GM23338 (cell line): ENCODE measurements around the gene DAND5.

Experiments
- CREB1 ChIP-seq: fragments of 250-450 bp; sonication (Bioruptor Pico); IDR thresholded peaks from 2 replicates; pipeline ENCODE4 v1.5.0; 2020; ENCODE audit warnings: low read depth, mild to moderate bottlenecking, moderate library complexity
- EZH2 ChIP-seq: fragments of 200-600 bp; sonication (generic); IDR thresholded peaks from one replicate; pipeline ENCODE4 v1.8.0; 2017; ENCODE audit warnings: antibody characterized with exemption, mild to moderate bottlenecking, low read depth; ENCODE audit not compliant: unreplicated experiment
- EZH2phosphoT487 ChIP-seq: fragments of 200-600 bp; sonication (generic); IDR thresholded peaks from one replicate; pipeline ENCODE4 v1.8.1; 2018; ENCODE audit warnings: antibody characterized with exemption; ENCODE audit not compliant: unreplicated experiment
- JUNB ChIP-seq: IDR thresholded peaks from one replicate; pipeline ENCODE4 v1.6.1; 2016; ENCODE audit warnings: antibody characterized with exemption; ENCODE audit not compliant: unreplicated experiment
- POLR2AphosphoS5 ChIP-seq: IDR thresholded peaks from 2 replicates; pipeline ENCODE4 v1.6.1; 2016; ENCODE audit warnings: antibody characterized with exemption, low read depth
- STAT1 ChIP-seq: IDR thresholded peaks from one replicate; pipeline ENCODE4 v1.6.1; 2016; ENCODE audit warnings: antibody characterized with exemption; ENCODE audit not compliant: unreplicated experiment
- ZNF114 ChIP-seq: fragments of 250-450 bp; sonication (Bioruptor Pico); IDR thresholded peaks from 2 replicates; pipeline ENCODE4 v1.5.0; 2020; ENCODE audit warnings: mild to moderate bottlenecking, moderate library complexity
- TF ChIP-seq, protein P1 (sequence below), 2 experiments: fragments of 200-600 bp in 1 of 2; sonication (generic) in 1 of 2; conservative IDR thresholded peaks; 2 replicates each; pipeline versions ENCODE4 v1.5.1 to v1.6.1; 2016 to 2017; ENCODE audit warnings: antibody characterized with exemption in 2 of 2, low read depth in 2 of 2, mild to moderate bottlenecking in 2 of 2, moderate library complexity in 1 of 2
- TF ChIP-seq, protein P2 (sequence below): fragments of 250-450 bp; sonication (Bioruptor Pico); IDR thresholded peaks from 2 replicates; pipeline ENCODE4 v1.5.0; 2020; ENCODE audit warnings: mild to moderate bottlenecking, moderate library complexity
- TF ChIP-seq, protein P3 (sequence below): IDR thresholded peaks from one replicate; pipeline ENCODE4 v1.6.1; 2018; ENCODE audit warnings: antibody characterized with exemption; ENCODE audit not compliant: unreplicated experiment
- TF ChIP-seq, protein P4 (sequence below): IDR thresholded peaks from 2 replicates; pipeline ENCODE4 v1.6.1; 2016; ENCODE audit warnings: antibody characterized with exemption

DNA sequence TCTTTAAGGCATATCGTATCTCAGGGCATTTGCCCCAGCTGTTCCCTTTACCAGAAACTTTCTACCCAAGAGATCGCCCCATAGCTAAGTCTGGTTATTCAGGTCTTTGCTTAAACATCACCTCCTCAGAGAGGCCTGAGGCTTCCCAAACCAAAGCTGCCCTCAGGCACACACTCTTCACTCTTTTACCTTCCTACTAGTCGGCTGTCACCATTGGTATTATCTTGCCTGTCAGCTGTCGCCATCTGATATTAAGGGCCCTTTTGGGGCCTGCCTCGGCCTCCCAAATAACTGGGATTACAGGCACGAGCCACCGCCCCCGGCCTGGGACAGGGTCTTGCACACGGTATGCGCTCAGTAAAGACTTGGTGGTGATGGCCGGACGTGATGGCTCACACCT, 13.4 kb upstream of the DAND5 start:
- TF ChIP-seq, protein P1, sequence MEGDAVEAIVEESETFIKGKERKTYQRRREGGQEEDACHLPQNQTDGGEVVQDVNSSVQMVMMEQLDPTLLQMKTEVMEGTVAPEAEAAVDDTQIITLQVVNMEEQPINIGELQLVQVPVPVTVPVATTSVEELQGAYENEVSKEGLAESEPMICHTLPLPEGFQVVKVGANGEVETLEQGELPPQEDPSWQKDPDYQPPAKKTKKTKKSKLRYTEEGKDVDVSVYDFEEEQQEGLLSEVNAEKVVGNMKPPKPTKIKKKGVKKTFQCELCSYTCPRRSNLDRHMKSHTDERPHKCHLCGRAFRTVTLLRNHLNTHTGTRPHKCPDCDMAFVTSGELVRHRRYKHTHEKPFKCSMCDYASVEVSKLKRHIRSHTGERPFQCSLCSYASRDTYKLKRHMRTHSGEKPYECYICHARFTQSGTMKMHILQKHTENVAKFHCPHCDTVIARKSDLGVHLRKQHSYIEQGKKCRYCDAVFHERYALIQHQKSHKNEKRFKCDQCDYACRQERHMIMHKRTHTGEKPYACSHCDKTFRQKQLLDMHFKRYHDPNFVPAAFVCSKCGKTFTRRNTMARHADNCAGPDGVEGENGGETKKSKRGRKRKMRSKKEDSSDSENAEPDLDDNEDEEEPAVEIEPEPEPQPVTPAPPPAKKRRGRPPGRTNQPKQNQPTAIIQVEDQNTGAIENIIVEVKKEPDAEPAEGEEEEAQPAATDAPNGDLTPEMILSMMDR (conservative IDR thresholded peaks at IDR 0.05; ENCODE audit: low read depth in 2 of 2), result no peak
- TF ChIP-seq EZH2 (no peak), POLR2AphosphoS5 (no peak), CREB1 (CRISPR knock-in tag) (no peak), EZH2phosphoT487 (no peak), JUNB (no peak), STAT1 (no peak), ZNF114 (CRISPR knock-in tag) (no peak)
- TF ChIP-seq, protein P2, sequence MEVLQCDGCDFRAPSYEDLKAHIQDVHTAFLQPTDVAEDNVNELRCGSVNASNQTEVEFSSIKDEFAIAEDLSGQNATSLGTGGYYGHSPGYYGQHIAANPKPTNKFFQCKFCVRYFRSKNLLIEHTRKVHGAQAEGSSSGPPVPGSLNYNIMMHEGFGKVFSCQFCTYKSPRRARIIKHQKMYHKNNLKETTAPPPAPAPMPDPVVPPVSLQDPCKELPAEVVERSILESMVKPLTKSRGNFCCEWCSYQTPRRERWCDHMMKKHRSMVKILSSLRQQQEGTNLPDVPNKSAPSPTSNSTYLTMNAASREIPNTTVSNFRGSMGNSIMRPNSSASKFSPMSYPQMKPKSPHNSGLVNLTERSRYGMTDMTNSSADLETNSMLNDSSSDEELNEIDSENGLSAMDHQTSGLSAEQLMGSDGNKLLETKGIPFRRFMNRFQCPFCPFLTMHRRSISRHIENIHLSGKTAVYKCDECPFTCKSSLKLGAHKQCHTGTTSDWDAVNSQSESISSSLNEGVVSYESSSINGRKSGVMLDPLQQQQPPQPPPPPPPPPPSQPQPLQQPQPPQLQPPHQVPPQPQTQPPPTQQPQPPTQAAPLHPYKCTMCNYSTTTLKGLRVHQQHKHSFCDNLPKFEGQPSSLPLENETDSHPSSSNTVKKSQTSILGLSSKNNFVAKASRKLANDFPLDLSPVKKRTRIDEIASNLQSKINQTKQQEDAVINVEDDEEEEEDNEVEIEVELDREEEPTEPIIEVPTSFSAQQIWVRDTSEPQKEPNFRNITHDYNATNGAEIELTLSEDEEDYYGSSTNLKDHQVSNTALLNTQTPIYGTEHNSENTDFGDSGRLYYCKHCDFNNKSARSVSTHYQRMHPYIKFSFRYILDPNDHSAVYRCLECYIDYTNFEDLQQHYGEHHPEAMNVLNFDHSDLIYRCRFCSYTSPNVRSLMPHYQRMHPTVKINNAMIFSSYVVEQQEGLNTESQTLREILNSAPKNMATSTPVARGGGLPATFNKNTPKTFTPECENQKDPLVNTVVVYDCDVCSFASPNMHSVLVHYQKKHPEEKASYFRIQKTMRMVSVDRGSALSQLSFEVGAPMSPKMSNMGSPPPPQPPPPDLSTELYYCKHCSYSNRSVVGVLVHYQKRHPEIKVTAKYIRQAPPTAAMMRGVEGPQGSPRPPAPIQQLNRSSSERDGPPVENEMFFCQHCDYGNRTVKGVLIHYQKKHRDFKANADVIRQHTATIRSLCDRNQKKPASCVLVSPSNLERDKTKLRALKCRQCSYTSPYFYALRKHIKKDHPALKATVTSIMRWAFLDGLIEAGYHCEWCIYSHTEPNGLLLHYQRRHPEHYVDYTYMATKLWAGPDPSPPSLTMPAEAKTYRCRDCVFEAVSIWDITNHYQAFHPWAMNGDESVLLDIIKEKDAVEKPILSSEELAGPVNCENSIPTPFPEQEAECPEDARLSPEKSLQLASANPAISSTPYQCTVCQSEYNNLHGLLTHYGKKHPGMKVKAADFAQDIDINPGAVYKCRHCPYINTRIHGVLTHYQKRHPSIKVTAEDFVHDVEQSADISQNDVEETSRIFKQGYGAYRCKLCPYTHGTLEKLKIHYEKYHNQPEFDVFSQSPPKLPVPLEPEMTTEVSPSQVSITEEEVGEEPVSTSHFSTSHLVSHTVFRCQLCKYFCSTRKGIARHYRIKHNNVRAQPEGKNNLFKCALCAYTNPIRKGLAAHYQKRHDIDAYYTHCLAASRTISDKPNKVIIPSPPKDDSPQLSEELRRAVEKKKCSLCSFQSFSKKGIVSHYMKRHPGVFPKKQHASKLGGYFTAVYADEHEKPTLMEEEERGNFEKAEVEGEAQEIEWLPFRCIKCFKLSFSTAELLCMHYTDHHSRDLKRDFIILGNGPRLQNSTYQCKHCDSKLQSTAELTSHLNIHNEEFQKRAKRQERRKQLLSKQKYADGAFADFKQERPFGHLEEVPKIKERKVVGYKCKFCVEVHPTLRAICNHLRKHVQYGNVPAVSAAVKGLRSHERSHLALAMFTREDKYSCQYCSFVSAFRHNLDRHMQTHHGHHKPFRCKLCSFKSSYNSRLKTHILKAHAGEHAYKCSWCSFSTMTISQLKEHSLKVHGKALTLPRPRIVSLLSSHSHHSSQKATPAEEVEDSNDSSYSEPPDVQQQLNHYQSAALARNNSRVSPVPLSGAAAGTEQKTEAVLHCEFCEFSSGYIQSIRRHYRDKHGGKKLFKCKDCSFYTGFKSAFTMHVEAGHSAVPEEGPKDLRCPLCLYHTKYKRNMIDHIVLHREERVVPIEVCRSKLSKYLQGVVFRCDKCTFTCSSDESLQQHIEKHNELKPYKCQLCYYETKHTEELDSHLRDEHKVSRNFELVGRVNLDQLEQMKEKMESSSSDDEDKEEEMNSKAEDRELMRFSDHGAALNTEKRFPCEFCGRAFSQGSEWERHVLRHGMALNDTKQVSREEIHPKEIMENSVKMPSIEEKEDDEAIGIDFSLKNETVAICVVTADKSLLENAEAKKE (CRISPR knock-in tag), result no peak
- TF ChIP-seq, protein P3, sequence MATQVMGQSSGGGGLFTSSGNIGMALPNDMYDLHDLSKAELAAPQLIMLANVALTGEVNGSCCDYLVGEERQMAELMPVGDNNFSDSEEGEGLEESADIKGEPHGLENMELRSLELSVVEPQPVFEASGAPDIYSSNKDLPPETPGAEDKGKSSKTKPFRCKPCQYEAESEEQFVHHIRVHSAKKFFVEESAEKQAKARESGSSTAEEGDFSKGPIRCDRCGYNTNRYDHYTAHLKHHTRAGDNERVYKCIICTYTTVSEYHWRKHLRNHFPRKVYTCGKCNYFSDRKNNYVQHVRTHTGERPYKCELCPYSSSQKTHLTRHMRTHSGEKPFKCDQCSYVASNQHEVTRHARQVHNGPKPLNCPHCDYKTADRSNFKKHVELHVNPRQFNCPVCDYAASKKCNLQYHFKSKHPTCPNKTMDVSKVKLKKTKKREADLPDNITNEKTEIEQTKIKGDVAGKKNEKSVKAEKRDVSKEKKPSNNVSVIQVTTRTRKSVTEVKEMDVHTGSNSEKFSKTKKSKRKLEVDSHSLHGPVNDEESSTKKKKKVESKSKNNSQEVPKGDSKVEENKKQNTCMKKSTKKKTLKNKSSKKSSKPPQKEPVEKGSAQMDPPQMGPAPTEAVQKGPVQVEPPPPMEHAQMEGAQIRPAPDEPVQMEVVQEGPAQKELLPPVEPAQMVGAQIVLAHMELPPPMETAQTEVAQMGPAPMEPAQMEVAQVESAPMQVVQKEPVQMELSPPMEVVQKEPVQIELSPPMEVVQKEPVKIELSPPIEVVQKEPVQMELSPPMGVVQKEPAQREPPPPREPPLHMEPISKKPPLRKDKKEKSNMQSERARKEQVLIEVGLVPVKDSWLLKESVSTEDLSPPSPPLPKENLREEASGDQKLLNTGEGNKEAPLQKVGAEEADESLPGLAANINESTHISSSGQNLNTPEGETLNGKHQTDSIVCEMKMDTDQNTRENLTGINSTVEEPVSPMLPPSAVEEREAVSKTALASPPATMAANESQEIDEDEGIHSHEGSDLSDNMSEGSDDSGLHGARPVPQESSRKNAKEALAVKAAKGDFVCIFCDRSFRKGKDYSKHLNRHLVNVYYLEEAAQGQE, result no peak
- TF ChIP-seq, protein P4, sequence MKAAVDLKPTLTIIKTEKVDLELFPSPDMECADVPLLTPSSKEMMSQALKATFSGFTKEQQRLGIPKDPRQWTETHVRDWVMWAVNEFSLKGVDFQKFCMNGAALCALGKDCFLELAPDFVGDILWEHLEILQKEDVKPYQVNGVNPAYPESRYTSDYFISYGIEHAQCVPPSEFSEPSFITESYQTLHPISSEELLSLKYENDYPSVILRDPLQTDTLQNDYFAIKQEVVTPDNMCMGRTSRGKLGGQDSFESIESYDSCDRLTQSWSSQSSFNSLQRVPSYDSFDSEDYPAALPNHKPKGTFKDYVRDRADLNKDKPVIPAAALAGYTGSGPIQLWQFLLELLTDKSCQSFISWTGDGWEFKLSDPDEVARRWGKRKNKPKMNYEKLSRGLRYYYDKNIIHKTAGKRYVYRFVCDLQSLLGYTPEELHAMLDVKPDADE, result no peak
